Breast epithelium (tissue), 3 donors: ENCODE measurements around the gene EIF4G2.

Experiments used
- POLR2A ChIP-seq: fragments of 450-650 bp; IDR thresholded peaks from one replicate; pipeline ENCODE4 v1.6.1; 2016; ENCODE audit warnings: antibody characterized with exemption, mild to moderate bottlenecking, moderate library complexity
- POLR2AphosphoS5 ChIP-seq, 3 donors: sonication (generic); formaldehyde crosslinking; IDR thresholded peaks; one replicate each; pipeline ENCODE4 v1.6.1; 2017; ENCODE audit warnings: antibody characterized with exemption in 3 of 3
- TF ChIP-seq, protein P1 (sequence below), 3 donors: fragments of 450-650 bp; IDR thresholded peaks; one replicate each; pipeline ENCODE4 v1.5.1; 2016 to 2017; ENCODE audit warnings: antibody characterized with exemption in 3 of 3, mild to moderate bottlenecking in 3 of 3, moderate library complexity in 3 of 3

GRCh38 chr11:10800292-10800691 is 8.4 kb downstream of the EIF4G2 start:
- TF ChIP-seq, protein P1, sequence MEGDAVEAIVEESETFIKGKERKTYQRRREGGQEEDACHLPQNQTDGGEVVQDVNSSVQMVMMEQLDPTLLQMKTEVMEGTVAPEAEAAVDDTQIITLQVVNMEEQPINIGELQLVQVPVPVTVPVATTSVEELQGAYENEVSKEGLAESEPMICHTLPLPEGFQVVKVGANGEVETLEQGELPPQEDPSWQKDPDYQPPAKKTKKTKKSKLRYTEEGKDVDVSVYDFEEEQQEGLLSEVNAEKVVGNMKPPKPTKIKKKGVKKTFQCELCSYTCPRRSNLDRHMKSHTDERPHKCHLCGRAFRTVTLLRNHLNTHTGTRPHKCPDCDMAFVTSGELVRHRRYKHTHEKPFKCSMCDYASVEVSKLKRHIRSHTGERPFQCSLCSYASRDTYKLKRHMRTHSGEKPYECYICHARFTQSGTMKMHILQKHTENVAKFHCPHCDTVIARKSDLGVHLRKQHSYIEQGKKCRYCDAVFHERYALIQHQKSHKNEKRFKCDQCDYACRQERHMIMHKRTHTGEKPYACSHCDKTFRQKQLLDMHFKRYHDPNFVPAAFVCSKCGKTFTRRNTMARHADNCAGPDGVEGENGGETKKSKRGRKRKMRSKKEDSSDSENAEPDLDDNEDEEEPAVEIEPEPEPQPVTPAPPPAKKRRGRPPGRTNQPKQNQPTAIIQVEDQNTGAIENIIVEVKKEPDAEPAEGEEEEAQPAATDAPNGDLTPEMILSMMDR (IDR thresholded peaks at IDR 0.05): no peak
- TF ChIP-seq POLR2A (no peak), POLR2AphosphoS5 (IDR thresholded peaks at IDR 0.05) (no peak)
